Brain microvascular endothelial cell (primary cell): ENCODE data around the gene COL3A1.
A peak's percentile ranks its signal among the peaks of the same experiment; 100 is the strongest.

Experiments used
- DNase-seq: peaks from one replicate; pipeline ENCODE4 v3.0.0-alpha.2; 2020
- H3K27ac ChIP-seq: fragments of 250-450 bp; sonication (Bioruptor Pico); 2 replicates; pipeline ENCODE4 v1.5.1; 2020; ENCODE audit warnings: mild to moderate bottlenecking, moderate library complexity
- H3K27me3 ChIP-seq: fragments of 250-450 bp; sonication (Bioruptor Pico); replicated peaks from 2 replicates; pipeline ENCODE4 v1.5.1; 2020; ENCODE audit warnings: mild to moderate bottlenecking
- H3K36me3 ChIP-seq: fragments of 250-450 bp; sonication (Bioruptor Pico); replicated peaks from 2 replicates; pipeline ENCODE4 v1.5.1; 2020; ENCODE audit warnings: mild to moderate bottlenecking
- H3K4me3 ChIP-seq: 2 replicates; pipeline ENCODE4 v1.5.1; 2011; ENCODE audit warnings: low read depth, mild to moderate bottlenecking, control low read depth, low read length, moderate library complexity
- in situ Hi-C: cut with HindIII; loops from 2 replicates; pipeline ENCODE4 v1.10.0; 2017; ENCODE audit warnings: low sequenced_read_pairs, low pct_ligation_motif_present
- TF ChIP-seq, protein P1 (sequence below): IDR thresholded peaks from 2 replicates; pipeline ENCODE4 v1.5.1; 2011; ENCODE audit warnings: low read depth, mild to moderate bottlenecking, moderate library complexity, low read length, control low read depth, inconsistent platforms; ENCODE audit errors: missing control alignments

The COL3A1 gene

DNA sequence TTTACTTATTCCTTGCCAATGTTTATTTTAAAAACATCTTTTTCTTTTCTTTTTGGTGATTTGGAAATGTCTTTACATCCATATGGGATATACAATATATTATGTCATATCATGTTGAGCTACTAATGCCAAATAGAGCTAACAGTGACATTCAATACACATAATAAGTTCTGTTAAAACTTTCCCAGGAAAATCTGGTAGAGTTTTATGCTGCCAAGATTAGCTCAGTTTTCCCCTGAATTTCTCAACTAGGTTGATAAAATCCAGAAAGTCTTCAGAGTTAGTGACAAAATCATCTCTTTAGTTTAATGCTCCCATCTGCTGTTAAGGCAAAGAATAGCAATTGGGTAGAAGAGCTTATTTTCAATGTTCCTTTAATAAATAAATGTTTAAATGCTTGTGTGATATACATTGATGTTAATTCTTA, 9.9 kb downstream of the COL3A1 start:
- Histone ChIP-seq H3K36me3 (peaks cover 22% of the 10 kb centered on the region), H3K27ac (peak overlapping the region; percentile 88), H3K4me3 (no peak overlapping the region), H3K27me3 (no peaks in the 10 kb centered on the region)
- TF ChIP-seq, protein P1, sequence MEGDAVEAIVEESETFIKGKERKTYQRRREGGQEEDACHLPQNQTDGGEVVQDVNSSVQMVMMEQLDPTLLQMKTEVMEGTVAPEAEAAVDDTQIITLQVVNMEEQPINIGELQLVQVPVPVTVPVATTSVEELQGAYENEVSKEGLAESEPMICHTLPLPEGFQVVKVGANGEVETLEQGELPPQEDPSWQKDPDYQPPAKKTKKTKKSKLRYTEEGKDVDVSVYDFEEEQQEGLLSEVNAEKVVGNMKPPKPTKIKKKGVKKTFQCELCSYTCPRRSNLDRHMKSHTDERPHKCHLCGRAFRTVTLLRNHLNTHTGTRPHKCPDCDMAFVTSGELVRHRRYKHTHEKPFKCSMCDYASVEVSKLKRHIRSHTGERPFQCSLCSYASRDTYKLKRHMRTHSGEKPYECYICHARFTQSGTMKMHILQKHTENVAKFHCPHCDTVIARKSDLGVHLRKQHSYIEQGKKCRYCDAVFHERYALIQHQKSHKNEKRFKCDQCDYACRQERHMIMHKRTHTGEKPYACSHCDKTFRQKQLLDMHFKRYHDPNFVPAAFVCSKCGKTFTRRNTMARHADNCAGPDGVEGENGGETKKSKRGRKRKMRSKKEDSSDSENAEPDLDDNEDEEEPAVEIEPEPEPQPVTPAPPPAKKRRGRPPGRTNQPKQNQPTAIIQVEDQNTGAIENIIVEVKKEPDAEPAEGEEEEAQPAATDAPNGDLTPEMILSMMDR = peak; percentile 37
- DNase-seq = no peak
- in situ Hi-C loops = loop anchor here (25.0 kb wide), 1 partner anchor 447 kb away; no protein-coding TSS in a partner anchor

DNA sequence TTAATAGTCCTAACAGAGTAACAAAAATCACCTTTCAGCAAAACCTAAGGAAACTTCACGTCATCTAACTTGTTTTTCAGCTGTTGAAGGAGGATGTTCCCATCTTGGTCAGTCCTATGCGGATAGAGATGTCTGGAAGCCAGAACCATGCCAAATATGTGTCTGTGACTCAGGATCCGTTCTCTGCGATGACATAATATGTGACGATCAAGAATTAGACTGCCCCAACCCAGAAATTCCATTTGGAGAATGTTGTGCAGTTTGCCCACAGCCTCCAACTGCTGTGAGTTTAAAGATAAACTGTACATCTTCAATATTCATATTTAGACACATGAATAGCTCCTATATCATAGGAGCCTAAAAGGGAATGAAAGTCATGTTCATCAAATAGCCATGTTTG, 10.5 kb downstream of the COL3A1 start:
- TF ChIP-seq, protein P1 = no peak
- in situ Hi-C loops = loop anchor here (25.0 kb wide), 1 partner anchor 447 kb away; no protein-coding TSS in a partner anchor
- H3K4me3 ChIP-seq = no peak overlapping the region
- peak; percentile 96 for DNase-seq
- H3K27ac ChIP-seq = peak overlapping the region; percentile 88
- no peaks in the 10 kb centered on the region for H3K27me3 ChIP-seq
- H3K36me3 ChIP-seq = peaks cover 28% of the 10 kb centered on the region

DNA sequence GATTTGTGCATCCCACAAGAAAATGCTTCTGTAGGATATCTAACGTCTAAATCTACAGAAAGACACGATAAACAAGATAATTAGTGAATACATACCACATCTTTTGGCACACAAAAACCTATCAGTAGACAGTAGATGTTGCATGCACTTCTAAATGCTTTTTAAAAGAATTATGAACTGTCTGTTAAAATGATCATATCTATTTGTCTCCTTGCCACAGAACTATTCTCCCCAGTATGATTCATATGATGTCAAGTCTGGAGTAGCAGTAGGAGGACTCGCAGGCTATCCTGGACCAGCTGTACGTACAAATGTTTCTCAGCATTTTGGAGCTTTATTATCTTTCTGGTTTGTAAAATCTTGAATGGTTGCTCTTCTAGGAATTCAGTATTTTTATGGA, 12.7 kb downstream of the COL3A1 start:
- peaks cover 41% of the 10 kb centered on the region for H3K36me3 ChIP-seq

DNA sequence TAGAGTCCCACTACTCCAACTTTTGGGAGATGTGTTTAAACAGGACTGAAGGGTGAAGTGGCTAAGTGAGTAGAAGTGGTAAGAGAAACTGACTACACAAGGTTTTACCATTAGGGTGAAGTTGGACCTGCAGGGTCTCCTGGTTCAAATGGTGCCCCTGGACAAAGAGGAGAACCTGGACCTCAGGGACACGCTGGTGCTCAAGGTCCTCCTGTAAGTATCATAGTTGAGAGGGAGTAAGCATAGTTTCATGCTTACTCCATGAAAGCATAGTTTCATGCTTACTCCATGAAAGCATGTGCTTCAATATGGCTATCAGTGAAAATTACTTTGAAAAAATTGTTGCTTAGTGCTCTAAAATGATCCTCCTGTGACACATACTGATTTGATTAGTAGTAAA, 19.1 kb downstream of the COL3A1 start:
- TF ChIP-seq, protein P1 = no peak
- H3K27me3 ChIP-seq = no peaks in the 10 kb centered on the region
- H3K27ac ChIP-seq = no peak overlapping the region
- in situ Hi-C loops = loop anchor here (25.0 kb wide), 1 partner anchor 456 kb away; no protein-coding TSS in a partner anchor
- H3K4me3 ChIP-seq = no peak overlapping the region
- DNase-seq = no peak
- H3K36me3 ChIP-seq = peaks cover 84% of the 10 kb centered on the region

More for the DNA sequence above, 12.7 kb downstream of the COL3A1 start:
- TF ChIP-seq, protein P1 = no peak
- H3K4me3 ChIP-seq = no peak overlapping the region
- H3K27ac ChIP-seq = peak overlapping the region; percentile 4
- H3K27me3 ChIP-seq = no peaks in the 10 kb centered on the region
- peak; percentile 47 for DNase-seq
- in situ Hi-C loops = loop anchor here (25.0 kb wide), 1 partner anchor 450 kb away; no protein-coding TSS in a partner anchor

DNA sequence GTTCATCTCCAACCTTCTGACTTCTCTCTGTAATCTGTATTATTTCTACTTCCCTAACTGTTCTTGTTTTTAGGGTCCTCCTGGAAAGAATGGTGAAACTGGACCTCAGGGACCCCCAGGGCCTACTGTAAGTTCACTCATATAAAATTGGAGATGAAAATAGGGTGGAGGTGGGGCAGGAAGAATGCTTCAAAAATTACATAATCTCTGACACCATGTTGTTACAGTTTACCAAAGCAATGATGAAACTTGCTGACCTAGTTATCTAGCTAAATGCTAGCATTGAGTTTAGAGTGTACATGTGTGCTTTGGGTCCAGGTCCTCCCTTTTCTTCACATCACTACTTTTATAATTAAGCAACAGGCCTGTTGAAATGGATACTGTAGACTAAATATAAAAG, 23.1 kb downstream of the COL3A1 start:
- Histone ChIP-seq H3K36me3 (peaks cover 86% of the 10 kb centered on the region), H3K4me3 (no peak overlapping the region), H3K27ac (no peak overlapping the region), H3K27me3 (no peaks in the 10 kb centered on the region)
- in situ Hi-C loops = loop anchor here (25.0 kb wide), 1 partner anchor 460 kb away; no protein-coding TSS in a partner anchor
- TF ChIP-seq, protein P1 = no peak
- no peak for DNase-seq

DNA sequence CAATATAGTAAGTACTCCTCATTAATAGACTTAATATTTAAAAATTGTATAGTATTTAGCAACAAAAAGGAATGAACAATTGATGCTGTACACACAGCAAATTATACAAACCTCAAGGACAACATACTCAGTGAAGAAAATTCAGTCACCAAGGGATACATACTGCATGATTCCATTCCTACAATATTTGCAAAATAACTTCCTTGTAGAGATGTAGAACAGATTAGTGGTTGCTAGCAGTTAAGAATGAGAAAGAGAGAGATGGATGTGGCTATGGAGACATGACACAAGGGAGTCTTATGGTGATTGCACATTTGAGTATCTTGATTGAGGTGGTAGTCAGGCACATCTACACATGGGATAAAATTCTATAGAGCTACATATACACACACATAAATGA, 26.0 kb downstream of the COL3A1 start:
- no peak for DNase-seq
- Histone ChIP-seq H3K27me3 (no peaks in the 10 kb centered on the region), H3K36me3 (peaks cover 88% of the 10 kb centered on the region), H3K4me3 (no peak overlapping the region), H3K27ac (no peak overlapping the region)
- in situ Hi-C loops = no loop called here
- TF ChIP-seq, protein P1 = no peak
